ENCODE results near the gene IPO5.

Gene IPO5

GRCh38 chr13:98066636-98067035 is 113.2 kb downstream of the IPO5 start:
- no peak for DNase-seq

DNA sequence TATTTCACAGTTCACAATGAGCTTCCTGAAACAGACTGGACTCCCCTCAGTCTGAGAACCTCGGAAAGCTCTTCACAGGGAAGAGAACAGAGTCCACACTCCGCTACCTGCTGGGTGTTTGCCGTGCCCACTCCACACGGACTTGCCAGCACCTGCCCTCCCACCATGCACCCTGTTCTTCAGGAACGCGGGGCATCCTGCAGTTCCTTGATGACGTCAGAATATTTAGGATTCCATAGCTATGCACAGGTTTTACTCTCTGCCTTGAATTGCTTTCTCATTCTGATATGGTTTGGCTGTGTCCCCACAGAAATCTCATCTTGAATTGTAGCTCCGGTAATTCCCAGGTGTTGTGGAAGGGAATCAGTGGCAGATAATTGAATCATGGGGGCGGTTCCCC is 115.0 kb downstream of the IPO5 start:
- DNase-seq, result no peak

GRCh38 chr13:98069985-98070384 is 116.5 kb downstream of the IPO5 start:
- no peak for DNase-seq

- DNase-seq, result no peak
Measured at GRCh38 chr13:98071316-98071715, 117.8 kb downstream of the IPO5 start.

- DNase-seq, result no peak
Measured at GRCh38 chr13:98072476-98072875, 119.0 kb downstream of the IPO5 start.
